UCSD-AML1 (cell line): ENCODE data around the gene TNFRSF14.
"Not testable (repeated sequence)": the region's sequence is repeated elsewhere in the genome, so short reads cannot be mapped to it uniquely, and the experiment has no call there.

Source experiments
- DNase-seq: peaks from one replicate; lab custom pipeline; 2025; ENCODE audit not compliant: unreplicated experiment; lab: John Stamatoyannopoulos, UW

The TNFRSF14 gene

DNA sequence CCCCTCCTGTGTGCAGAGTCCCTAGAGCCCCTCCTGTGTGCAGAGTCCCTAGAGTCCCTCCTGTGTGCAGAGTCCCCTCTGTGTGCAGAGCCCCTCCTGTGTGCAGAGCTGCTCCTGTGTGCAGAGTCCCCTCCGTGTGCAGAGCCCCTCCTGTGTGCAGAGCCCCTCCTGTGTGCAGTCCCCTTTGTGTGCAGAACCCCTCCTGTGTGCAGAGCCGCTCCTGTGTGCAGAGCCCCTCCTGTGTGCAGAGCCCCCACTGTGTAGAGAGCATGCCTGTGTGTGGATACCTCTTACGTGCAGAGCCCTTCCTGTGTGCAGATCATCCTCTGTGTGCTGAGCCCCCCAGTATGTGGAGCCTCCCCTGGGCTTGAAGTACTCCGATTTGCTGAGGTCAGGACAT, 17.8 kb upstream of the TNFRSF14 start:
- no peak for DNase-seq

DNA sequence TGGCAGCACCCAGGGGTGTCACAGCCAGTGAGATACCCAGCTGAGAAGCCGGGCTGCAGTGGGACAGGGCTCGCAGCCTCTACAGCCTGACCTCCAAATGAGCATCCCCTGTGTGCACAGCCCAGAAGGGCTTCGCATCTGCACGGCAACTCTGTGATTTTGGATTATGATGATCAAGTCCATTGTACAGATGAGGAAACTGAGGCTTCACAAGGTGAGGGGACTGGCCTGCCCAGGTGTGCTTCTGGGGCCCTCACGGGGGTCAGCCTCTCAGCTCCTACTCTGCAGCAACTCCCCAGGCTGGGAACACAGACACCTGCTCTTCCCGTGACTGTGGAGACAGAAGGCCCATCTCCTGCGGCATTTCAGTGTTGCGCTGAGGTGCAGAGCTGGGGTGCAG, 17.3 kb upstream of the TNFRSF14 start:
- DNase-seq = no peak

DNA sequence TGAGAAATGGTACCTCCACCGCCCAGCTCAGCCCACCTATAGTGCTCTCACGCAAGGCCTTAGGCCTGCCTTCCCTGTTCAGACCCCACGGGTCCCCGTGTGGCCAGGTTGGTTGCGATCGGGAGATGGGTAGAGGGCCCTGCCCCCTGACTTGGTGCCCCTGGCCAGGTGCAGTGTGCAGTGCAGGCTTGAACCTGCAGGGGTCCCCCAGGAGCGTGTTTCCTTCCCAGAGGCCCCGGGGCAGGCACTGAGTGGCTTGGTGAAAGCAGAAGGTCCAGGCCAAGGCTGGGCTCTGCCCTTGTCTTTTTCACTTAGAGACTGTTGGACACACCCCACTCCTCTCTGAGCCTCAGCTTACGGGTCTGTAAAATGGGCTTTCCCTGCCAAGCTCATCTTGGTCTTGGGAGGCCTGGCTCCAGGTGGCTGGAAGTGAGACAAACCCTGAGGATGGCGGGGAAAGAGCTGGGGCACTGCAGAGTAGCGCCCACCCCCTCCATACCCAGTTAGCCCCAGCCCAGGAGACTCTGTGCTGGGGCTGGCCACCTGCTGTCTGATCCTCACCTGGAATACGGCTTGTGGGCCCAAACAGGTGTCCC, 16.8 kb upstream of the TNFRSF14 start:
- DNase-seq = peak; percentile 53

DNA sequence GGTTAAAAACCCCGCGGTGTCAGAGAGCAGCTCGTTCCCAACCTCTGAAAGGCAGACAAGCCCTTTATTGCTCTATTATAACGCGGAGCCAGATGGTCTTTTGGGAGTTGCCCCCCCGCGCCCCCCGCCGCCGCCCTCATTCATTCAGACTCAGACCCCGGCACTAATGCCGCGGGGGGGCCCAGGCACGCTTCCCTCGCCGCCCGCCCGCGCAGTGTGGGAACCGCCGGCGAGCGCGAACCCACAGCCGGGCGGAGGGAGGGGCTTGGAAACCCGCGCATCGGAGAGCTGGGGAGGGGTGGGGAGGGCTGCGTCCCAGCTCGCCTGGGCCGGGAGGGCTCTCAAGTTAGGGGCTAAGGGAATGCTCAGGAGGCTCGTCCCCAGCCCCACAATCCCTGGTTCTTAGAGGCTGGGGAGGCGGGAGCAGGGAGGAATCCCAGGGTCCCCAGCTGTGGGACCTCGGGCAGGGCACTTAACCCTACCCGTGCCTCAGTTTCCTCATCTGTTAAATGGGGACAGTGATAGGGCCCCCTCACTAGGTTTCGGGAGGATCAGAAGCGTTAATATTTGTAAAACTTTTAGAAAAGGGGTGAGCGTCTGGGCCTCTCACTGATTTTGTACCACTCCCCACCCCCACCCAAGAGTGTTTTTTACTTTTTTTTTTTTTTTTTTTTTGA, 15.2 kb upstream of the TNFRSF14 start:
- no peak for DNase-seq

DNA sequence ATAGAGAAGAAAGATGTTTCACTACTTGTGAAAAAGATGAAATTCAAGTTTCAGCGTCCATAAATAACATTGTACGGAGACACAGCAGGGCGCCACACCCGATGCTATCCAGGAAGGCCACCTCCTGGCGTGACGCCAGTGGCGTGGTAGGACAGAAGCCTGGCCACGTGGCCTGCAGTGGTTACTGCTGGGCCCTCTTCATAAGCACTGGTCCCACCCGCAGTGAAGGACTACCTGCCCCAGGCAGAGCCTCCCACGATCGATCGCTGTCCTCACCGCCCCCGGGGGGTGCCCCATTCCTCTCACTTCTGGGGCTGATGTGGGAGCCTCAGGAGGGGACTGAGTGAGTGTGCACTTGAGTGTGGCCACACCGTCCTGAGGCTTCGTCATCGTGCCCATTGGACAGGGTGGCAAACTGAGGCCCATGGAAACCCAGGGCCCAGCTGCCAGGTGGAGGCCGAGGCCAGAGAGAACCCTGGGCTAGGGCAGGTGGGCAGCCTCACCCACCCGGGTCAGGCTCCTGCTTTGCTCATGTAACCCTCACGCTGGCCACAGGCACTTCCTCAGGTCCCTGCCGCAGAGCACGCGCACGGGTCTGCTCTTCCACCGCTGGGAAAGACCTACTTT, 14.4 kb upstream of the TNFRSF14 start:
- no peak for DNase-seq

DNA sequence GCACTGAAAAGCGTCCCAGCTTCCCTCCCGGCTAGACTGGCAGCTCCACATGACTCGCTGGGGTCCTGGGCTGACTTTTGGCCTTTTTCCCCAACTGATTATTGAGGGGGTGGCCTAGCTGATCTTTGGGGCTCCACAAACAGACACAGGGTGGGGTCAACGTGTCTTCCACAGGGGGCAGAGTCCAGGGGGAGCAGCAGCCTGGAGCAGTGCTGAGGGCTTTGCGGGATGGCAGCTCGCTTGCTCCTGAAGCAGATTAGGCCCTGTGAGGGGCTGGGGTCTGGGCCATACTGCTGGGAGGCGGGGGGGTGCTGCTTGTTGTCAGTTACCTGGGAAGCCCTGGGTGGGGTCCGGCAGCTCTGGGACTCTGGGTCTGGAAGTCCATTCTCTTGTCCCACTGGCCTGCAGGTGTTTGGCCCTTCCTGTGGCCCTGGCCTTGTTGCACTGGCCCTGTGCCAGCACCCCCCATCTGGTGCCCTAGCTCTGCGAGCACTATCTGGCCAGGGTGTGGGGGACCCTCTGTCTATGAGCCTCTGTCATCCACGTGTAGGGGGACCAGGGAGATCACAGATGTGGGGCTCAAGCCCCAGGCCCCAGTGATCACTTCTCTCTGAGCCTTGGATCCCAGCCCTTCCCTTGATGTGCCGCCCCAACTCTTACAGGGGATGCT, 13.8 kb upstream of the TNFRSF14 start:
- DNase-seq = no peak

DNA sequence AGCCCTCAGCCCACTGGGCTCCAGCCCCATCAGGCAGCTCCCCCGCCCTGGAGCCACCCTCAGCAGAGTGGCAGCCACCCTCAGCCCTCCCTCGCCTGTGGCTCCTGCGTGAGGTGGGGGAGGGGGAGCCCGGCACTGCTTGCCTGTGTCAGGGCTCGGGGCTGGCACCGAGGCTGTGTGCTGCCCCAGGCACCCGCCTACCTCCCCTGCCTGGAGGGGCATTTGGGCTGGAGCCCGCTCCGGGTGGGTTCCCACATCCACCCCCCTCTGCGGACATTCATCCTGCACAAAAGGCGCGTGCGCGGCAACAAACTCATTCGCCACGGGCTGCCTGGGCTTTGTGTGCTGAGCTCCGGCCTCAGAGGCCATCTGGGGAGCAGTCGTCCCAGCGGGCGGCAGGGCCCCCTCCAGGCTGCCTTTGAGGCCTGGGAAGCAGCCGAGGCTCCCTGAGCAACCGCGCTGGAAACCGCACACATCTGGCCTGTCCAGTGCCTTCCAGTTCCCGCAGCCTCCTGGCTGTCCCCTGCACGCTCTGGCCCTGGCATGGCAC, 12.6 kb upstream of the TNFRSF14 start:
- peak; percentile 34 for DNase-seq

DNA sequence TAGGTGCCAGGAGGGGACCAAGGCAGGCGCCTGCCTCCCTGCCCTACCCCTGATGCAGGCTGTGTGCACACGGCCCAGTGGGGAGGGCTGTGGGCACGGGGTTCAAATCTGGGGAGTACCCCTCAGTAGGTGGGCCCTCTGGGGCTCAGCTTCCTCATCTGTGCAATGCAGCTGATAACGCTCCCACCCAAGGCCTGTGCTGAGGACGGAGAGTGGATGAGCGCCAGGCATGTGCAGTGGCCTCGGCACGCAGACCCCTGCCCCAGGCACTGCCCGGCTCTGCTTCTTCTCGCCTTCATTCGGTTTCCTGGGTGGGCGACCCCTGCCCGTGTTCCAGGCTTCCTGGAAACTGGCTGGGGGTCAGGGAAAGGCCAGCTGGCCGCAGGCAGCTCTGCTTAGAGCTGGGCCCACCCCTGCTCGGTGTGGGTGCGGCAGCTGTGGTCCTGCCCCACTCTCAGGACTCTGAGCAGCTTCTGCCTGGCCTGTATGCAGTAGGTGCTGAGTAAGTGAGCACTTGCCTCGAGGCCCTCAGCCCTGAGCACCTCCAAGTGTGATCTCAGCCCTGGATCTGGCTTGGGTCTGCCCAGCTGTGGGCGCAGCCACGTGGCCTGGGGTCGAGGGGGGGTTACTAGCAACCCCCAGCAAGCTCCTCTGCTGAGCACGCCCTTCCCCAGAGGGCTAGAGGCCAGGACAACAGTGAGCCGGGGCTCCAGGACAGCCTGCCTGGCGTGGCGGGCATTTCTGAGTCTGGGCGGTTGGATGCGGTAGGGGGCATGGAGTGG, 11.9 kb upstream of the TNFRSF14 start:
- no peak for DNase-seq

DNA sequence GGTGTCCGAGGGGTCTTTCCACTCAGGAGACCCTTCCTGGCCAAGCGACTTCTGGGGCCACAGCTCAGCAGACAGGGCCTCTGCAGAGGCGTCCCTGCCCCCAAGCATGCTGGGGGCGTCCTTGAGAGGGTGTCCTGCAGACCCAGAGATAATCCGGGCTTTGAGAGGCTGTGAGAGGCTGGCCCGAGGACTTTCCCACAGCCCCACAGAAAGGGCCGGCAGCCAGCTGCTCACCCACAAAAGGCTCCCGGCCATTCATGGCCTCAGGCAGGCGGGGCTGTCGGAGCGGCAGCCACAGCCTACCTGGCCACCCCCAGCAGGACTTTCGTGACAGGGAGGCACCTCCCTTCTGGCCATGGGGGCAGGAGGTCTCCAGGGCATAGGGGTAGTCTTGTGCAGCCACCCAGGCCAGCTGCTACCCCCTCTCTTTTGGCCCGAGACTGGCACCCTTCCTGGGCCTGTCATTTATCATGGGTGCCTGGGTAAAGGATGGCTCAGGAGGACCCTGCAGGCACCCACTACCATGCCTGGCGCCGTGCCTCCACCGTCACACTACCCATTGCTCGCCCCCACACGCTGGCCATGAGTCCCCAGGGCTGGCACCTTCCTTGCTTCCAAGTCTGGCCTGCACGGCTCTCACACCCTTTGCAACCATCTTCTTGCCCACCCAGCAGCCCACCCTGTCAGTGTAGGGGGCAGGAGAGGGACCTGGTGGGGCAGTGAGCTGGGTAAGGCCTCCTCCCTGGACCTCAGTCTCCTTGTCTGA, 11.1 kb upstream of the TNFRSF14 start:
- DNase-seq = no peak

DNA sequence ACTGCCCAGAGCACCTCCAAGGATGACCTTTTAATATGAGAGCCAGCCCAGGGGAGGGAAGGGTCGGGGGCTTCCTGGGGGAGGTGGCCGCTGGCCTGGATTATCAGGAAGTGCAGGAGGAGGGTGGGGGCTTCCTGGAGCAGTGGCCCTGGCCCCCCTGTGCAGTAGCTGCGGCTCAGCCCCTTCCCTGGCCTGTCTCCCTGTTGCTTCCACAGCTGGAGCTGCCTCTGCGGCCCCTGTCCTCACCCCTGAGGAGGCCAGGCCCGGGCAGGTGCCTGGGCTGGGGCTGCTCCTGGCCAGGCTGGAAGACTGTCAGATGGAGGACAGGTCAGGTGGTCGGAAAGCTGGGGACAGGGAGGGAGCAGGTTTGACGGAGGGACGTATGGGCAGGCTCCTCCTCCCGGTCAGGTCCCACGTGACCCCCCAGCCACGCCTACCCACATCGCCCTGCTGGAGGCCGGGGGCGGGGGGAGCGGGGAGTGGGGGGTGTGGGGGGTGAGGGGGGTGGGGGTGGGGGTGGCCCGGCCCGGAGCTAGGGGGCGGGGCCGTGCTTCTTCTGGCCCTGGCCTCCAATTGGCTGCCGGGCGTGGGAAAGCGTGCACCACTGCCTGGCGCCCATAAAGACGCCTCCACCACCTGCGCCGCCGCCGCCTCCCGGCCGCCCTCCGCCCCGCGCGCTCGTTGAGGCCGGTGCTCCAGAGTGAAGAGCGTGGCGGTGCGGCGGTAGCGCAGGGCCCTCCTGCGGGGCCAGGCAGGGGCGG, 10.2 kb upstream of the TNFRSF14 start:
- peak; percentile 92 for DNase-seq

DNA sequence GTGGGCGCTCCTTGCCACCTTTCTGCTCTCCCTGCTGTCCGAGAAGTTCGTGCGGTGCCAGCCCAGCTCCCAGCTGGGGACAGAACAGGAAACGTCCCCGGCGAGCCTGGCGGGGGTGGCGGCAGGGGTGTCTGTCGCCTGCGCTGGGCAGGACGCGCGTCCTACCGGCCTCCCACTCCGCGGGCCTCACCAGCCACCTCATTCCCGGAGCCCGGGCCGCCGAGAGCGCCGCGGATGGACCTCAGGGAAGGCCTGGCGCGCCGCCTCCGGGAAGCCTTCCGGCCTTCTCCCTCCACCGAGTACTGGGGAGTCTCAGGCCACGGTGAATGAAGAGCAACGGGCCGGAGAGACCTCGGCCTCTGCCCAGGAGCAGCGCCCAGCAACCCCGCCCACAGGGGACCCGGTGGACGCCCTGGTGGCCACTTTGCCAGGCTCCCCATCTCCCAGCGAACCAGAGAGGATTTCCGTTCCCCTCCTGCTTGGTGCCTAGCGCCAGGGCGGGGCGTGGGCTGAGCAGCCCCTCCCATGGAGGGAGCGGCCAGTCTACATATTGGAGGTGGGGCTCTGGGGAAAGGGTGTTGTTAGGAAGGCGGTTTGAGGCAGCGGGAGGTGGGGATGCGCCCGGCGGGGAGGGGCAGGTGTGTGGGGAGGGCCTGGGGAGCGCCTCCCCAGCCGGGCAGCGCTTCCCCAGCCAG, 9.5 kb upstream of the TNFRSF14 start:
- peak; percentile 90 for DNase-seq

DNA sequence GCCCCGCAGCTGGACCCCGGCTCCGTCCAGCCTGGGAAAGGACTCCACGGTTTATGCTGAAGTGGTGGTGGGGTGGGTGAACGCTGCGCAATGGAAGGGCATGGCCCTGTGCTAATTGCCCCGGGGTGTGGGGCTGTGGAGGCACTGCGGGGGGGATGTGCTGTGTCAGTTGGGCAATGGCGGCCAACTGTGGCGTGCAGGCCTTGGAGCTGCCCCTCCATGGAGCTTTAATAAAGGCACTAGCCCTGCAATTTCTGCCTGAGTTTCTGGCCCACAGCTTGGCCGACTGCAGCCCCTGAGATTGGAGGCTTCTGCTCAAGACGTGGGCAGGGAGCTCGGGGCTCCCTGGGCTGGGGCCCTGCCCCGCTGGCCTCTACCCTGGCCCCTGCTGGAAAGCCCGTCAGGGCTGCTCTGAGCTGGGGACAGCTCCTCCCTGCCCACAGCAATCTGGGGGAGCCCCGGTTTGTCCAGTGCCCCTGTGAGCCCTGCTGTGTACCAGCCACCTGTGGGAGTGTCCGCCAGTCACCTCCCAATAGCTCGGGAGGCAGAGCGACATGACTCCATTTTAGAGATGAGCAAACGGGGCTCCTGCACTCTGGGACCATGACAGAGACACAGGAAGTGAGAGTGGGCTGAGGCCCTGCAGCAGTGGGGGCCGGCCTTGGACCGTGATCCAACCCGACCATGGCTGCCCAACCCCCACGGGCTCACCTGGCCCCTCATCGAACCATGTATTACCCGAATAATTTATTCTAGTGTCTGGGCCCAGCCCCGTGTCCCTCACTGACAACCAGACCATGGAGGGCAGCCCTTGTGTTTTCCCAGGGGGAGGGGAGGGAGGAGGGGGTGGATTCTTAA, 8.7 kb upstream of the TNFRSF14 start:
- no peak for DNase-seq

DNA sequence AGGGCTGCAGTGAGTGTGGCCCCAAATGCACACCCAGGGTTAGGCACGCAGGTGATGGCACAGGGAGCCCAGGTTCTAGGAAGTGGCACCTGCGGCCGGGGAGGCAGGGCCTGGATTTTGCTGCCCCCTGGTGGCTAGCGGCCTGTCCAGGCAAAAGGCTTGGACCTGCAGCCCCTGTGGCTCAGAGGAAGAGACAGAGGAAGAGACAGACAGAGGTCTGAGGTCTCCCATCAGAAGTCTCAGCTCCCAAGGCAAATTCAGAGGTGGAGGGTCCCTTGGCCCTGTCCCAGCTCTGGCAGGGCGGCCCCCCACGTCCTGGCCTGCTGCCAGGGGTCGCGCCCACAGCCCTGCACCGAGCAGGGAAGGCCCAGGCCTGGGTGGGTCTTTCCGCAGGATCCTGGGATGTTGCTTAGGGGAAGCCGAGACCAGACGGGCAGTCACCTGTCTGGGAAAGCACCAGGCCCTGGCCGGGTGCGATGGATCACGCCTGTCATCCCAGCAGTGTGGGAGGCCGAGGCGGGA, 8.0 kb upstream of the TNFRSF14 start:
- DNase-seq = peak; percentile 82

DNA sequence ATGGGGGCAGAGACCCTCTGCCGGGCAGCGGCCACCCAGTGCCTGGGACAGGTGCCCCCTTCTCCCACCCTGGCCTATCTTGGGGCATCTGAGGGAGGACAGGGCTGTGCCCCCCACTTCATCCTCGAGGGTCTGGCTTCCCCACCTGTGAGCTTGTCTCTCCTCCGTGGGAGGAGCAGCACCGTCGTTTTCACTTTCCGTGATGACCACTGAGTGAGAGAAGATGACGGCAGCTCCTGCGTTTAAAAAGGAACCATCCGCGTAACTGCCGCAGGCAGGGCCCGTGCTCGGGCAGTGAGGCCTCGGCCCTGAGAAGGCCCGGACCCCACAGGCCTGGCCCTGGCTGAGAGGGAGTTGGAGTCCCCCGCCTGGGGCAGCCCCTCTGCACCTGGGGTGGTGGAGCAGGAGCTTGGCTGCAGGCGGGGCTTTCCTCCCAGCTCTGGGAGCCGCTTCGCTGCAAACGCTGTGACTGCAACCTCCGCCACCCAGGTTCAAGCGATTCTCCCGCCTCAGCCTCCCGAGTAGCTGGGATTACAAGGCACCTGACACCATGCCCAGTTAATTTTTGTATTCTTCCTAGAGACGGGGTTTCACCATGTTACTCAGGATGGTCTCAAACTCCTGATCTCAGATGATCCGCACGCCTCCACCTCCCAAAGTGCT, 6.7 kb upstream of the TNFRSF14 start:
- not testable (repeated sequence) for DNase-seq

DNA sequence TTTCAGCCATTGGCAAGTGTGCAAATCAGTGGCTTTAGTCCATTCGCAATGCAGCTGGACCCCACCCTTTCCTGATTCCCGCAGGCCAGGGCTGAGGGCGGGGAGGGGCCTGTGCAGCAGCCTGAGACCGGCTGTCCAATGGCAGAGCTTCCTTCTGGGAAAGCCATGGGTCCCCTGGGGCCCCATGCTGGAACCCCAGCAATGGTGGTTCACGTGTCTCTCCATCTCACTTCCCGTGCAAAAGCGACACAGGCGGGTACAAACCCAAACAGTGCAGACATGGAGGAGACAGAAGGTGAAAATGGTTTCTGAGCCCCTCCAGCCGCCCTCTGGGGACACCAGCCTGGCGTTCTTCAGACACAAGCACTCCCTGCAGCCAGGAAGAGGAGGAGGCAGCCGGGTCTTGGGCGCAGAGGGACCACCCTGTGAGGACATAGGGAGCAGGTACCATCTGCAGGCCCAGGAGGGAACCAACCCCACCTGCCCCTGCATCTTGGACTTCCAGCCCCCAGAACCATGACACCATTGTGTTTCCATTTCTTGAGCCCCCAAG, 5.8 kb upstream of the TNFRSF14 start:
- DNase-seq = not testable (repeated sequence)

DNA sequence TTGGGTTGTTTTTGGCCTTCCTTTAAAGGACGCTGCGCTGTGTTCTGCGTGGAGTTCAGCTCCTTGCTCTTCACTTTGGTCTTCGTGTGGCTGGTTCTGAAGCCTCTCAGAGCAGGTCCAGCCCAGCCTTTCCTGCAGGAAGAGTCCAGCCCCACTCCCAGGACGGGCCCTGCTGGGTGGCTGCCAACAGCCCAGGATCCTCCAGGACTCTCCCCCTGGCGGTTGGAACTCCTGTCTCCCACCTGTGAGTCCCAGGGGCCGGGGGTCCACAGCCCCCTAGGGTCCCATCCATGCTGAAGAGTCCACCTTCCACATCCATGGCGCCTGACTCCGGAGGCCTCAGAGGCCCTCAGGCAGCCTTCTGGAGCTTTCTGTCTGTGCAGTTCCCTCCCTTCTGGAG, 4.6 kb upstream of the TNFRSF14 start:
- DNase-seq = not testable (repeated sequence)

DNA sequence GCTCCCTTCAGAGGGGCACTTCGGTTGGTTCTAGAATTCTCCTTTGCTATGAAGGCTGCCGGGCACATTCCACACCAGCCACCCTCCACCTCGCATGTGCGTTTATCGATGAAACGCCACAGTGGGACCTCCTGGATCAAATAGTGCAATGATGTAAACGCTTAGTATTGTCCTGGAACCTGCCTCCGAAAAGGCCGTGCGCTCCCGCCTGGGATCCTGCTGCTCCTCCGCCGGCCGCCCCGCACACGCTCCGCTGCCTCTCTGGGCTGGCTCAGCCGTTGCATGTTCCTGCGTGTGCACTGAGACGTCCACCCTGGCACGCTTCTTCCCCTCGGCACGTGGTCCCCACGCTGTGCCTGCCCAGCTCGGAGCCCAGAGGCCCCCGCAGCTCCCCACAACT, 4.0 kb upstream of the TNFRSF14 start:
- DNase-seq = no peak
